ENCODE data around the gene GRIN2C.
A peak's percentile ranks its signal among the peaks of the same experiment; 100 is the strongest.
"Not testable (repeated sequence)": the region's sequence is repeated elsewhere in the genome, so short reads cannot be mapped to it uniquely, and the experiment has no call there.

Gene GRIN2C

DNA sequence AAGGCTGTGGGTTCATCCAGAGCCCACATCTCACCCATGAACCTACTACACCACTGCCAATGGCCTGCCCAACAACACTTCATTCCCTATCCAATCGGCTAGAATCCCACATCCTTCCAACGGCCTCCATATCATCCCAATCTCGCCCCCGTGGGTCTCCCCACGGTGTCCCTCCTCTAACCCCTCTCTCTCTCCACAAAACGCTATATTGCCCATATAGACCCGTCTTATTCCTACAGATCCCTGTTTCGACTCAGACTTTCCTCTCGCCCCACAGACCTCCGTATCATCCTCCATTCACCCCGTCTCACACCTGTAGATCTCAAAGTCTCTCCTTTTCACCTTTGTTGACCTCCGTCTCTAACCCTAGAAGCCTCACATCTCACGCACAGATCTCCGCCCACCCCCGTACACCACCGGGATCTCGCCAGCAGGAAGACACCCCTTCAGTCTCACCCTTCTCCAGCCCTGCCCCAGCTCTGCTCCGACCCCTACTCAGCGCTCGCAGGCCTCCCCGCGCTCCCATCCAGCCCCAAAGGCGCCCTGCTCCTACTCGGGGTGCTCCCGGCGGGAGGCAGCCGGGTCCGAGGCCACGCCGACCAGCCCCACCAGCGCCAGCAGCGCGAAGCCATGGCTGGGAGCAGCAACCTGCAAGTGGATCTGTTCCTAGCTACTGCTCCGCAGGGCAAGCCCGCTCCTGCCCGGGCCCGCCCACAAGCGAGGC is 12.8 kb upstream of the GRIN2C start, which contains the start of gene FDXR:
Gene FDXR, minus strand, starts transcription at position 682 of the 724 bp plus-strand sequence. Its CDS starts 50 bp downstream, at position 632.
- Histone ChIP-seq H3K27me3 (ENCODE audit: low read depth, low read length) (no peaks in the 10 kb centered on the region), H3K36me3 (replicated peaks; ENCODE audit: low read depth, low read length) (peaks cover 3% of the 10 kb centered on the region), H3K4me2 (ENCODE audit: low read length) (peak within 1 kb of the TSS; percentile 93), H3K9ac (ENCODE audit: low read length) (peak within 1 kb of the TSS; percentile 91), H3K27ac (ENCODE audit: low read length) (peak within 1 kb of the TSS; percentile 69), H4K20me1 (ENCODE audit: insufficient read depth, low read length) (no peaks in the 10 kb centered on the region), H3K9me3 (ENCODE audit: insufficient read depth, low read length) (no peaks in the 10 kb centered on the region), H3K79me2 (ENCODE audit: low read length) (no peaks in the 10 kb centered on the region), H3K4me3 (ENCODE audit: low read length) (peak within 1 kb of the TSS; percentile 94), H3K4me1 (ENCODE audit: low read length) (peaks cover 21% of the 10 kb centered on the region; the same call in 1 of the 2 replicates), H2AFZ (ENCODE audit: low read depth, low read length) (peak within 1 kb of the TSS; percentile 66)
- TF ChIP-seq CTCF (IDR thresholded peaks at IDR 0.05; ENCODE audit: low read depth, low read length) (no peak), EZH2phosphoT487 (IDR thresholded peaks at IDR 0.05; ENCODE audit: low read depth) (no peak)

DNA sequence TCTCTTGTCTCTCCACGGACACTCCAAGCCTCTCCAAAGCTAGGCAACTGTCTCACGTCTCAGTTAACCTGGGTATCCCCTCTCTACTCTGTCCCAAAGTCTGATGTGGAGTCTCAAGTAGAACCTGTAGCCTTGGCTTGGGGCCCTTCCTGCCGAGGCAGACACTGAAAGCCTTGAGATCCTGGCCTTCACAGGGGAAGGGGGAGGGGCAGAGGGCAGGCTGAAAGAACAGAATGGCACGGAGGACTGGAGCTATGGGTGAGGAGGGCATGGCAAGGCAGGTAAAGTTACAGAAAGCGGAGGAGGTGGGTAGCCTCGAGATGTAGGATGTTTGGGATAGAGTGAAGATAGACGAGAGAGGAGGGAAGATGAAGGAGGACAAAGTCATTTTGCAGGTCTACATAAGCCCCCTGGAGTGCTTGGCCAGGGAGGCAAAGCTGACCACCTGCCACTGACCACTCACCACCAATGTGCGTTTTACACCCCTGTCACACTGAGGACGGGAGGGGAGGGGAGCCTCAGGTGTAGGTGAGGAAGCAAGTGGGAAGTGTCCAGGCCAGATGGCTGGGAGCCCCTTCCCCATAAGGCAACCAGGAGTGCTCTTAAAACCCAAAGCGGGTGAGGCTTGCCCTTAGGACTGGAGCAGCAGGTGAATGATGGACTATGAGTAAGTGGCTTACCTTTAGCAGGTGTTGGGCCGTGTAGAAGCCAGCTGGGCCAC is 11.8 kb upstream of the GRIN2C start:
- no peaks in the 10 kb centered on the region for H3K9me3 ChIP-seq (ENCODE audit: insufficient read depth, low read length)
- H3K9ac ChIP-seq (ENCODE audit: low read length) = peak overlapping the region; percentile 91; the same call in 1 of the 2 replicates
- no peak for TF ChIP-seq EZH2phosphoT487 (IDR thresholded peaks at IDR 0.05; ENCODE audit: low read depth)
- TF ChIP-seq CTCF (IDR thresholded peaks at IDR 0.05; ENCODE audit: low read depth, low read length) = no peak
- peaks cover 23% of the 10 kb centered on the region for H3K4me1 ChIP-seq (ENCODE audit: low read length)
- no peaks in the 10 kb centered on the region for H3K27me3 ChIP-seq (ENCODE audit: low read depth, low read length)
- peaks cover 3% of the 10 kb centered on the region for H3K36me3 ChIP-seq (replicated peaks; ENCODE audit: low read depth, low read length)
- H3K79me2 ChIP-seq (ENCODE audit: low read length) = no peaks in the 10 kb centered on the region
- peak overlapping the region; percentile 94 for H3K4me3 ChIP-seq (ENCODE audit: low read length)
- peak overlapping the region; percentile 93 for H3K4me2 ChIP-seq (ENCODE audit: low read length)
- no peak overlapping the region for H2AFZ ChIP-seq (ENCODE audit: low read depth, low read length)
- H3K27ac ChIP-seq (ENCODE audit: low read length) = no peak overlapping the region
- no peaks in the 10 kb centered on the region for H4K20me1 ChIP-seq (ENCODE audit: insufficient read depth, low read length)

- Histone ChIP-seq H3K4me2 (ENCODE audit: low read length) (no peak overlapping the region), H3K27me3 (ENCODE audit: low read depth, low read length) (no peaks in the 10 kb centered on the region)
Observed at GRCh38 chr17:74870512-74870911, 10.8 kb upstream of the GRIN2C start.

GRCh38 chr17:74870028-74870427 is 10.3 kb upstream of the GRIN2C start:
- not testable (repeated sequence) for H2AFZ ChIP-seq (ENCODE audit: low read depth, low read length); H3K9ac ChIP-seq (ENCODE audit: low read length); H3K27ac ChIP-seq (ENCODE audit: low read length); H3K79me2 ChIP-seq (ENCODE audit: low read length); H3K4me3 ChIP-seq (ENCODE audit: low read length); H3K9me3 ChIP-seq (ENCODE audit: insufficient read depth, low read length); H3K36me3 ChIP-seq (replicated peaks; ENCODE audit: low read depth, low read length); H3K4me2 ChIP-seq (ENCODE audit: low read length); H4K20me1 ChIP-seq (ENCODE audit: insufficient read depth, low read length); H3K27me3 ChIP-seq (ENCODE audit: low read depth, low read length)
- H3K4me1 ChIP-seq (ENCODE audit: low read length) = peaks cover 38% of the 10 kb centered on the region

More at GRCh38 chr17:74870512-74870911, 10.8 kb upstream of the GRIN2C start:
- Histone ChIP-seq H3K27ac (ENCODE audit: low read length) (no peak overlapping the region), H2AFZ (ENCODE audit: low read depth, low read length) (no peak overlapping the region), H3K9ac (ENCODE audit: low read length) (no peak overlapping the region), H3K9me3 (ENCODE audit: insufficient read depth, low read length) (no peaks in the 10 kb centered on the region), H3K4me1 (ENCODE audit: low read length) (peaks cover 33% of the 10 kb centered on the region), H3K79me2 (ENCODE audit: low read length) (no peaks in the 10 kb centered on the region), H3K36me3 (replicated peaks; ENCODE audit: low read depth, low read length) (peaks cover 3% of the 10 kb centered on the region), H3K4me3 (ENCODE audit: low read length) (no peak overlapping the region), H4K20me1 (ENCODE audit: insufficient read depth, low read length) (no peaks in the 10 kb centered on the region)
- TF ChIP-seq EZH2phosphoT487 (IDR thresholded peaks at IDR 0.05; ENCODE audit: low read depth) = no peak
- no peak for TF ChIP-seq CTCF (IDR thresholded peaks at IDR 0.05; ENCODE audit: low read depth, low read length)

Data from OCI-LY3 (cell line).